Trophoblast cell (in vitro differentiated cells and primary cell): ENCODE data around the gene ANO10.
"Not testable (repeated sequence)": the region's sequence is repeated elsewhere in the genome, so short reads cannot be mapped to it uniquely, and the experiment has no call there.

ENCODE experiments used
- DNase-seq, 2 donors: peaks; one replicate each; pipeline ENCODE4 v3.0.0-alpha.2; 2016
- H2AFZ ChIP-seq: 2 replicates; pipeline ENCODE4 v1.6.1; 2013; ENCODE audit warnings: low read length, moderate library complexity, mild to moderate bottlenecking; ENCODE audit not compliant: insufficient read depth, poor library complexity
- H2AK5ac ChIP-seq: 2 replicates; pipeline ENCODE4 v1.6.1; 2013; ENCODE audit warnings: mild to moderate bottlenecking, low read length
- H2BK120ac ChIP-seq: 2 replicates; pipeline ENCODE4 v1.6.1; 2013; ENCODE audit warnings: low read length, mild to moderate bottlenecking, moderate library complexity; ENCODE audit not compliant: insufficient read depth, poor library complexity
- H2BK12ac ChIP-seq: 2 replicates; pipeline ENCODE4 v1.6.1; 2013; ENCODE audit warnings: mild to moderate bottlenecking, low read length, moderate library complexity
- H2BK5ac ChIP-seq: 2 replicates; pipeline ENCODE4 v1.6.1; 2013; ENCODE audit warnings: low read length, low read depth, moderate library complexity, mild to moderate bottlenecking; ENCODE audit not compliant: poor library complexity
- H3K14ac ChIP-seq: 2 replicates; pipeline ENCODE4 v1.6.1; 2013; ENCODE audit warnings: mild to moderate bottlenecking, low read length
- H3K18ac ChIP-seq: 2 replicates; pipeline ENCODE4 v1.6.1; 2013; ENCODE audit warnings: mild to moderate bottlenecking, low read length
- H3K23ac ChIP-seq: 2 replicates; pipeline ENCODE4 v1.6.1; 2013; ENCODE audit warnings: low read length
- H3K27ac ChIP-seq: 2 replicates; pipeline ENCODE4 v1.5.1; 2013; ENCODE audit warnings: low read depth, mild to moderate bottlenecking, inconsistent platforms, low read length, moderate library complexity
- H3K27me3 ChIP-seq: 2 replicates; pipeline ENCODE4 v1.6.1; 2013; ENCODE audit warnings: inconsistent platforms, mild to moderate bottlenecking, low read length, moderate library complexity; ENCODE audit not compliant: insufficient read depth
- H3K36me3 ChIP-seq, 2 experiments: 1 replicate in 1 of 2; 2 replicates in 1 of 2; pipeline ENCODE4 v1.6.1; 2013; ENCODE audit warnings: low read length in 2 of 2, mild to moderate bottlenecking in 2 of 2, moderate library complexity in 1 of 2; ENCODE audit not compliant: insufficient read depth in 2 of 2, control insufficient read depth in 1 of 2
- H3K4ac ChIP-seq: 2 replicates; pipeline ENCODE4 v1.6.1; 2013; ENCODE audit warnings: low read depth, mild to moderate bottlenecking, low read length, moderate library complexity
- H3K4me1 ChIP-seq, 2 experiments: 1 replicate in 1 of 2; 2 replicates in 1 of 2; pipeline ENCODE4 v1.6.1; 2013; ENCODE audit warnings: low read length in 2 of 2, mild to moderate bottlenecking in 2 of 2, moderate library complexity in 1 of 2; ENCODE audit not compliant: insufficient read depth in 2 of 2, control insufficient read depth in 1 of 2
- H3K4me2 ChIP-seq: 2 replicates; pipeline ENCODE4 v1.6.1; 2013; ENCODE audit warnings: inconsistent platforms, mild to moderate bottlenecking, low read length, moderate library complexity
- H3K4me3 ChIP-seq: 2 replicates; pipeline ENCODE4 v1.5.1; 2013; ENCODE audit warnings: mild to moderate bottlenecking, low read depth, low read length, inconsistent platforms
- H3K79me1 ChIP-seq: one replicate; pipeline ENCODE4 v1.6.1; 2013; ENCODE audit warnings: low read length
- H3K79me2 ChIP-seq: 2 replicates; pipeline ENCODE4 v1.6.1; 2013; ENCODE audit warnings: low read length, mild to moderate bottlenecking; ENCODE audit not compliant: control insufficient read depth, insufficient read depth, poor library complexity
- H3K9ac ChIP-seq: 2 replicates; pipeline ENCODE4 v1.6.1; 2013; ENCODE audit warnings: mild to moderate bottlenecking, low read length
- H3K9me3 ChIP-seq: 2 replicates; pipeline ENCODE4 v1.6.1; 2013; ENCODE audit warnings: low read depth, mild to moderate bottlenecking, control low read depth, inconsistent platforms, low read length; ENCODE audit not compliant: insufficient read depth
- H4K12ac ChIP-seq: 2 replicates; pipeline ENCODE4 v1.6.1; 2013; ENCODE audit warnings: low read depth, mild to moderate bottlenecking, low read length, moderate library complexity
- H4K8ac ChIP-seq: 2 replicates; pipeline ENCODE4 v1.6.1; 2013; ENCODE audit warnings: low read depth, mild to moderate bottlenecking, low read length, moderate library complexity
- H4K91ac ChIP-seq: one replicate; pipeline ENCODE4 v1.6.1; 2013; ENCODE audit warnings: low read depth, mild to moderate bottlenecking, low read length, moderate library complexity
- WGBS: extraction: QIAGEN DNeasy Blood & Tissue Kit; methylation state at CpG from one replicate; pipeline ENCODE4 v1.1.7; 2013; ENCODE audit warnings: missing lambda C conversion rate; ENCODE audit not compliant: insufficient read length, insufficient coverage; ENCODE audit errors: extremely low coverage; 5-methylcytosine and 5-hydroxymethylcytosine counted together

Gene ANO10

GRCh38 chr3:43356033-43356432 is 265.8 kb downstream of the ANO10 start:
- H3K27me3 ChIP-seq, H3K4me1 ChIP-seq, H3K4ac ChIP-seq, H2BK5ac ChIP-seq, H2BK12ac ChIP-seq, H3K4me3 ChIP-seq, H3K23ac ChIP-seq, H3K9me3 ChIP-seq, H3K79me1 ChIP-seq, H2AK5ac ChIP-seq, DNase-seq, H3K14ac ChIP-seq, H3K18ac ChIP-seq, H4K8ac ChIP-seq, H4K91ac ChIP-seq, H3K4me2 ChIP-seq, H3K27ac ChIP-seq, H4K12ac ChIP-seq, H2BK120ac ChIP-seq, H3K9ac ChIP-seq, H3K36me3 ChIP-seq, H3K79me2 ChIP-seq, H2AFZ ChIP-seq: not testable (repeated sequence)
- no CpG with 5 or more reads among the region's 2 CpGs for WGBS

GRCh38 chr3:43353923-43354670 is 267.7 kb downstream of the ANO10 start:
- Histone ChIP-seq H3K79me1 (no peaks in the 10 kb centered on the region), H3K9me3 (no peaks in the 10 kb centered on the region), H3K14ac (no peak overlapping the region), H2BK12ac (no peak overlapping the region), H3K4me1 (no peaks in the 10 kb centered on the region), H3K23ac (no peak overlapping the region), H3K36me3 (peaks cover 2 to 3% of the 10 kb centered on the region in 2 experiments), H3K4me2 (no peak overlapping the region), H2BK5ac (no peak overlapping the region), H4K12ac (no peak overlapping the region), H3K27ac (no peak overlapping the region), H3K4ac (no peak overlapping the region), H2BK120ac (no peak overlapping the region), H4K91ac (no peak overlapping the region), H3K4me3 (no peak overlapping the region), H2AK5ac (no peak overlapping the region), H3K27me3 (no peaks in the 10 kb centered on the region), H3K18ac (no peak overlapping the region), H3K79me2 (no peaks in the 10 kb centered on the region), H2AFZ (no peak overlapping the region), H3K9ac (no peak overlapping the region), H4K8ac (no peak overlapping the region)
- DNase-seq, result no peak
- no CpG with 5 or more reads among the region's 4 CpGs for WGBS

GRCh38 chr3:43353393-43353792 is 268.4 kb downstream of the ANO10 start:
- H3K9me3 ChIP-seq, result no peaks in the 10 kb centered on the region
- no peak for DNase-seq
- H4K8ac ChIP-seq, result no peak overlapping the region
- H3K27me3 ChIP-seq, result no peaks in the 10 kb centered on the region
- no peak overlapping the region for H2BK120ac ChIP-seq
- H4K12ac ChIP-seq, result no peak overlapping the region
- no peak overlapping the region for H3K23ac ChIP-seq
- no peaks in the 10 kb centered on the region for H3K79me2 ChIP-seq
- no peak overlapping the region for H3K4me3 ChIP-seq
- no peaks in the 10 kb centered on the region for H3K4me1 ChIP-seq
- no peak overlapping the region for H3K9ac ChIP-seq
- H3K18ac ChIP-seq, result no peak overlapping the region
- no CpG with 5 or more reads among the region's 1 CpG for WGBS
- H2BK5ac ChIP-seq, result no peak overlapping the region
- no peaks in the 10 kb centered on the region for H3K79me1 ChIP-seq
- peaks cover 5 to 6% of the 10 kb centered on the region in 2 experiments for H3K36me3 ChIP-seq
- H3K4me2 ChIP-seq, result no peak overlapping the region
- no peak overlapping the region for H4K91ac ChIP-seq
- H2AK5ac ChIP-seq, result no peak overlapping the region
- H2BK12ac ChIP-seq, result no peak overlapping the region
- H3K14ac ChIP-seq, result no peak overlapping the region
- no peak overlapping the region for H3K4ac ChIP-seq
- H2AFZ ChIP-seq, result no peak overlapping the region
- no peak overlapping the region for H3K27ac ChIP-seq

GRCh38 chr3:43349716-43350115 is 272.1 kb downstream of the ANO10 start:
- no peak overlapping the region for H3K4me2 ChIP-seq
- no peak overlapping the region for H3K4ac ChIP-seq
- no peak overlapping the region for H3K27ac ChIP-seq
- H2BK120ac ChIP-seq, result no peak overlapping the region
- H3K9ac ChIP-seq, result no peak overlapping the region
- no peak overlapping the region for H3K14ac ChIP-seq
- no peak overlapping the region for H3K23ac ChIP-seq
- H4K91ac ChIP-seq, result no peak overlapping the region
- no peak overlapping the region for H2BK5ac ChIP-seq
- no peak overlapping the region for H2BK12ac ChIP-seq
- no peaks in the 10 kb centered on the region for H3K9me3 ChIP-seq
- H3K36me3 ChIP-seq, result peaks cover 19 to 21% of the 10 kb centered on the region in 2 experiments
- H2AFZ ChIP-seq, result no peak overlapping the region
- H3K79me2 ChIP-seq, result no peaks in the 10 kb centered on the region
- no peak overlapping the region for H2AK5ac ChIP-seq
- no peak overlapping the region for H4K8ac ChIP-seq
- no CpG with 5 or more reads among the region's 3 CpGs for WGBS
- H3K18ac ChIP-seq, result no peak overlapping the region
- H3K4me1 ChIP-seq, result no peaks in the 10 kb centered on the region
- no peaks in the 10 kb centered on the region for H3K79me1 ChIP-seq
- H3K4me3 ChIP-seq, result no peak overlapping the region
- H3K27me3 ChIP-seq, result no peaks in the 10 kb centered on the region
- no peak for DNase-seq
- H4K12ac ChIP-seq, result no peak overlapping the region
